Gastrocnemius medialis (tissue), 4 donors: ENCODE data around the gene REC114.

Source experiments
- POLR2A ChIP-seq, 2 donors: fragments of 450-650 bp; IDR thresholded peaks; one replicate each; pipeline ENCODE4 v1.6.1; 2017; ENCODE audit warnings: antibody characterized with exemption in 2 of 2, mild to moderate bottlenecking in 2 of 2, moderate library complexity in 2 of 2
- TF ChIP-seq, protein P1 (sequence below), 5 experiments: fragments of 450-650 bp in 3 of 5; fragments of 200-600 bp in 2 of 5; sonication (generic) in 2 of 5; IDR thresholded peaks in 4 of 5; conservative IDR thresholded peaks in 1 of 5; 1 replicate in 4 of 5; 2 replicates in 1 of 5; pipeline ENCODE4 v1.5.1; 2016 to 2019; ENCODE audit warnings: antibody characterized with exemption in 5 of 5, mild to moderate bottlenecking in 3 of 5, moderate library complexity in 3 of 5

DNA sequence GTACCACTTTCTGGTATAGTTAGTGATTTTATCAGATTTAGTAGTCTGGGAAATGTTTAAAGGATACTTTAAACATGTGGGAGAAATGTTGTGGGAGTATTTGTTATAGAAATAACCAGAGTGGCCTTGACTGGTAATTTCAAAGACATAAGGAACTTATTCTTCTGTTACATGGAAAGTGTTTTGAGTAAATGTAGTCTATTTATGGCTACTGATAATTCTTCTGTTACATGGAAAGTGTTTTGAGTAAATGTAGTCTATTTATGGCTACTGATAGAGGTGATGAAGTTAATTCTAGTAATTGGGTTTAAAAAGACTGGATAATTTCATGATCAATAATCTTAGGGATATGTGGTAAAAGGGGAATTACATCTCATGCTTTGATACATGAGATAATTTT lies 17.7 kb downstream of the REC114 start:
- TF ChIP-seq, protein P1, sequence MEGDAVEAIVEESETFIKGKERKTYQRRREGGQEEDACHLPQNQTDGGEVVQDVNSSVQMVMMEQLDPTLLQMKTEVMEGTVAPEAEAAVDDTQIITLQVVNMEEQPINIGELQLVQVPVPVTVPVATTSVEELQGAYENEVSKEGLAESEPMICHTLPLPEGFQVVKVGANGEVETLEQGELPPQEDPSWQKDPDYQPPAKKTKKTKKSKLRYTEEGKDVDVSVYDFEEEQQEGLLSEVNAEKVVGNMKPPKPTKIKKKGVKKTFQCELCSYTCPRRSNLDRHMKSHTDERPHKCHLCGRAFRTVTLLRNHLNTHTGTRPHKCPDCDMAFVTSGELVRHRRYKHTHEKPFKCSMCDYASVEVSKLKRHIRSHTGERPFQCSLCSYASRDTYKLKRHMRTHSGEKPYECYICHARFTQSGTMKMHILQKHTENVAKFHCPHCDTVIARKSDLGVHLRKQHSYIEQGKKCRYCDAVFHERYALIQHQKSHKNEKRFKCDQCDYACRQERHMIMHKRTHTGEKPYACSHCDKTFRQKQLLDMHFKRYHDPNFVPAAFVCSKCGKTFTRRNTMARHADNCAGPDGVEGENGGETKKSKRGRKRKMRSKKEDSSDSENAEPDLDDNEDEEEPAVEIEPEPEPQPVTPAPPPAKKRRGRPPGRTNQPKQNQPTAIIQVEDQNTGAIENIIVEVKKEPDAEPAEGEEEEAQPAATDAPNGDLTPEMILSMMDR (IDR thresholded peaks at IDR 0.05 in 4 of 5, conservative IDR thresholded peaks at IDR 0.05 in 1 of 5): no peak
- TF ChIP-seq POLR2A (IDR thresholded peaks at IDR 0.05): no peak
